Sigmoid colon (tissue), 7 donors: Measurements from ENCODE around the gene UBL7. TPM values are rescaled to one million over a fixed set of nuclear protein-coding genes. Genes with fewer than 3 reads are reported as not detected.

Experiments
- DNase-seq: peaks from one replicate; pipeline ENCODE4 v3.0.0-alpha.2; 2019
- H3K27ac ChIP-seq, 4 donors: fragments of 200-600 bp; sonication (generic); one replicate each; pipeline ENCODE4 v1.5.1; 2016 to 2019; ENCODE audit warnings: mild to moderate bottlenecking in 1 of 4
- H3K27me3 ChIP-seq, 3 donors: fragments of 200-600 bp; sonication (generic); one replicate each; pipeline ENCODE4 v1.5.1; 2019; ENCODE audit warnings: mild to moderate bottlenecking in 1 of 3
- H3K36me3 ChIP-seq, 4 donors: fragments of 200-600 bp; sonication (generic); one replicate each; pipeline ENCODE4 v1.5.1; 2016 to 2019
- H3K4me1 ChIP-seq, 4 donors: fragments of 200-600 bp; sonication (generic); one replicate each; pipeline ENCODE4 v1.5.1; 2017 to 2019
- H3K4me3 ChIP-seq, 4 donors: fragments of 200-600 bp; sonication (generic); one replicate each; pipeline ENCODE4 v1.5.1; 2017 to 2019; ENCODE audit warnings: mild to moderate bottlenecking in 2 of 4, moderate library complexity in 1 of 4
- H3K9me3 ChIP-seq, 4 donors: fragments of 200-600 bp in 3 of 4; sonication (generic) in 3 of 4; one replicate each; pipeline versions ENCODE4 v1.5.1 to v1.6.1; 2013 to 2019
- EP300 ChIP-seq, 4 donors: sonication (generic); formaldehyde crosslinking; IDR thresholded peaks; one replicate each; pipeline ENCODE4 v1.6.1; 2017; ENCODE audit warnings: antibody characterized with exemption in 4 of 4
- POLR2A ChIP-seq, 2 donors: fragments of 450-650 bp; IDR thresholded peaks; one replicate each; pipeline ENCODE4 v1.6.1; 2016; ENCODE audit warnings: antibody characterized with exemption in 2 of 2, mild to moderate bottlenecking in 2 of 2, moderate library complexity in 2 of 2
- POLR2AphosphoS5 ChIP-seq, 4 donors: sonication (generic); formaldehyde crosslinking; IDR thresholded peaks; one replicate each; pipeline ENCODE4 v1.6.1; 2017; ENCODE audit warnings: antibody characterized with exemption in 4 of 4
- WGBS, 2 donors: extraction: QIAGEN DNeasy Blood & Tissue Kit; methylation state at CpG; one replicate each; pipeline ENCODE4 v1.1.7; 2013; 5-methylcytosine and 5-hydroxymethylcytosine counted together
- intact Hi-C: fragments of 100-400 bp; cut with DNase I; formaldehyde crosslinking; loops from one replicate; pipeline ENCODE4 v1.15.1; 2023
- polyA plus RNA-seq, 3 donors: library from polyadenylated mRNA; stranded (reverse); fragments of 200-250 nt; gene quantifications; one replicate each; pipeline ENCODE4 v1.2.3, GENCODE V29; 2013
- total RNA-seq, 4 donors: library from RNA; depleted of rRNA; stranded (reverse); fragments of >200 nt; gene quantifications; one replicate each; pipeline ENCODE4 v1.1.0, GENCODE V29; 2016
- TF ChIP-seq, protein P1 (sequence below), 4 experiments: fragments of 450-650 bp in 3 of 4; fragments of 200-600 bp in 1 of 4; IDR thresholded peaks; one replicate each; pipeline ENCODE4 v1.5.1; 2016 to 2019; ENCODE audit warnings: antibody characterized with exemption in 4 of 4, mild to moderate bottlenecking in 3 of 4, moderate library complexity in 2 of 4
- donor health status: healthy with polysubstance abuse.
- donor health status: Bipolar disorder and iron deficiency.
- donor health status: healthy.

The UBL7 gene
- total and polyA plus RNA-seq, 7 donors = 32.4 to 85.5 (median 48.5) TPM

GRCh38 chr15:74400313-74400860 is 60.6 kb downstream of the UBL7 start:
- H3K9me3 ChIP-seq = no peaks in the 10 kb centered on the region
- H3K27ac ChIP-seq = no peak overlapping the region
- H3K4me1 ChIP-seq = no peaks in the 10 kb centered on the region
- intact Hi-C loops = no loop called here
- H3K4me3 ChIP-seq = no peak overlapping the region
- H3K36me3 ChIP-seq = no peaks in the 10 kb centered on the region
- no peak for DNase-seq
- H3K27me3 ChIP-seq = peaks cover 0 to 31% (median 0%) of the 10 kb centered on the region in 3 donors
- no peak for TF ChIP-seq POLR2AphosphoS5 (IDR thresholded peaks at IDR 0.05)
- TF ChIP-seq, protein P1, sequence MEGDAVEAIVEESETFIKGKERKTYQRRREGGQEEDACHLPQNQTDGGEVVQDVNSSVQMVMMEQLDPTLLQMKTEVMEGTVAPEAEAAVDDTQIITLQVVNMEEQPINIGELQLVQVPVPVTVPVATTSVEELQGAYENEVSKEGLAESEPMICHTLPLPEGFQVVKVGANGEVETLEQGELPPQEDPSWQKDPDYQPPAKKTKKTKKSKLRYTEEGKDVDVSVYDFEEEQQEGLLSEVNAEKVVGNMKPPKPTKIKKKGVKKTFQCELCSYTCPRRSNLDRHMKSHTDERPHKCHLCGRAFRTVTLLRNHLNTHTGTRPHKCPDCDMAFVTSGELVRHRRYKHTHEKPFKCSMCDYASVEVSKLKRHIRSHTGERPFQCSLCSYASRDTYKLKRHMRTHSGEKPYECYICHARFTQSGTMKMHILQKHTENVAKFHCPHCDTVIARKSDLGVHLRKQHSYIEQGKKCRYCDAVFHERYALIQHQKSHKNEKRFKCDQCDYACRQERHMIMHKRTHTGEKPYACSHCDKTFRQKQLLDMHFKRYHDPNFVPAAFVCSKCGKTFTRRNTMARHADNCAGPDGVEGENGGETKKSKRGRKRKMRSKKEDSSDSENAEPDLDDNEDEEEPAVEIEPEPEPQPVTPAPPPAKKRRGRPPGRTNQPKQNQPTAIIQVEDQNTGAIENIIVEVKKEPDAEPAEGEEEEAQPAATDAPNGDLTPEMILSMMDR (IDR thresholded peaks at IDR 0.05) = no peak
- TF ChIP-seq EP300 (IDR thresholded peaks at IDR 0.05) = no peak
- no peak for TF ChIP-seq POLR2A (IDR thresholded peaks at IDR 0.05)
- WGBS, 2 donors = 69 to 77% methylated on average over 10 of the region's 10 CpGs

DNA sequence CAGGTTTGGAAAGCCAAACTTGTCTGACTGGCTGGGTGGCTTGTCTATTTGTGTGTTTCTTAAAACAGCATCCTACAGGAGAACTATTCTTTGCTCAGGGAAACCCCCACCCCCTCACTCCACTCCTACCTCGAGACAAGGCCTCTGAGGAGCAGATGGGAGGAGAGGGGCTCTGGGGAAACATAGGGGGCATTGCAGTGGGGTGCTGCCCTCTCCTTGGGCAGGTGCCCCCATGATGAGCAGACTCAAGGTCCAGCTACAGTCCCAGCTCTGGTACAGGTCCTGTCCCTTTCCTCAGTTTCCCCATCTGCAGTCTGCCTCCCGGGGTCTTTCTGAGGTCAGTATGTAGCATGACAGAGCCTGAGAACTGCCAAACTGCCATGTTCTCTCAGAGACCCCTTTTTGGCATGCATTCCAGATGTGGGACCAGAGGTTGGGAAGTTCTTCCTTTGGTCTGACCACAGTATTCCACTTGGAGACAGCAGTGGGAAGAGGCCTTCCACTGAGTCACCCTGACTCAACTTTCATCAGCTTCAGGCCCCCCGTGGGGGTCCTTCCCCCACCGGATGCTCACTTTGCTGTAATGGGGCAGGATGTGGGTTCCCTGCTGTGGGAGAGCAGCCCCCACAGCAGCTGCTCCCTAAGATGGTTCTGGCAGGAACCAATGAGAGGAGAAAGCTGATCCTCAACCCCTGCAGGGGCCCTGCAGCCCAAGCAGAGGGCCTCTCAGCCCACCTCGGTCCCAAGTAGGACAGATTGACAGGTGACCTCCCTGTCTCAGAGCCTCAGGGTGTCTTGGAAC is 61.2 kb downstream of the UBL7 start:
- TF ChIP-seq, protein P1 (IDR thresholded peaks at IDR 0.05) = no peak
- TF ChIP-seq POLR2AphosphoS5 (IDR thresholded peaks at IDR 0.05) (no peak), EP300 (IDR thresholded peaks at IDR 0.05) (no peak), POLR2A (IDR thresholded peaks at IDR 0.05) (no peak)
- intact Hi-C loops = no loop called here
- no peak for DNase-seq
- 27 to 28% methylated on average over 5 of the region's 5 CpGs for WGBS, 2 donors
- Histone ChIP-seq H3K27ac (no peak overlapping the region), H3K4me1 (no peaks in the 10 kb centered on the region), H3K27me3 (peaks cover 0 to 31% (median 0%) of the 10 kb centered on the region in 3 donors), H3K36me3 (no peaks in the 10 kb centered on the region), H3K9me3 (no peaks in the 10 kb centered on the region), H3K4me3 (no peak overlapping the region)

DNA sequence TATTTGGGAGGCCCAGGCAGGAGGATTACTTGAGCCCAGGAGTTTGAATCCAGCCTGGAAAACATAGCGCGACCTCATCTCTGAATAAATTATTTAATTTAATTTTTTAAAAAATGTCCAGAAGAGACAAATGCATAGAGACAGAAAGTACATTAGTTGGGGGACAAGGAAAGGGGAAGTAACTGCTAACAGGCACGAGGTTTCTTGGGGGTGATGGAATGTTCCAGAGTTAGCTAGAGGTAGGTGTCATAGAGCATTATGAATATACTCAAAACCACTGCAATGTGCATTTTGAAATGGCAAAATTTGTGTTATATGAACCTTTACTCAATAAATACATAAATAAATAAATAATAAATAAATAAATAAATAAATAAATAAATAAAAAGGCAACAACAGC is 61.9 kb downstream of the UBL7 start:
- H3K36me3 ChIP-seq = no peaks in the 10 kb centered on the region
- no peak for DNase-seq
- no peaks in the 10 kb centered on the region for H3K4me1 ChIP-seq
- intact Hi-C loops = no loop called here
- WGBS, 2 donors = 81 to 82% methylated on average over 3 of the region's 3 CpGs
- no peak overlapping the region for H3K4me3 ChIP-seq
- peaks cover 0 to 31% (median 0%) of the 10 kb centered on the region in 3 donors for H3K27me3 ChIP-seq
- no peak overlapping the region for H3K27ac ChIP-seq
- TF ChIP-seq POLR2A (IDR thresholded peaks at IDR 0.05) (no peak), POLR2AphosphoS5 (IDR thresholded peaks at IDR 0.05) (no peak), EP300 (IDR thresholded peaks at IDR 0.05) (no peak)
- TF ChIP-seq, protein P1 (IDR thresholded peaks at IDR 0.05) = no peak
- H3K9me3 ChIP-seq = no peaks in the 10 kb centered on the region

DNA sequence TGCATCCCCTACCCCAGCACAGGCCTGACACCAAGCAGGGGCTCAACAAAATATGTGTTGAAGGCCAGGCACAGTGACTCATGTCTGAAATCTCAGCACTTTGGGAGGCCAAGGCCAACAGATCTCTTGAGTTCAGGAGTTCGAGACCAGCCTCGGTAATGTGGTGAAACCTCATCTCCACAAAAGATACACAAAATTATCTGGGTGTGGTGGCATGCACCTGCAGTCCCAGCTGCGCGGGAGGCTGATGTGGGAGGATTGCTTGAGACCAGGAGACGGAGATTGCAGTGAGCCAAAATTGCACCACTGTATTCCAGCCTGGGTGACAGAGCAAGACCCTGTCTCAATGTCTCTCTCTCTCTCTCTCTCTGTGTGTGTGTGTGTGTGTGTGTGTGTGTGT is 62.8 kb downstream of the UBL7 start:
- Histone ChIP-seq H3K4me3 (no peak overlapping the region), H3K27ac (no peak overlapping the region), H3K27me3 (peaks cover 0 to 27% (median 0%) of the 10 kb centered on the region in 3 donors), H3K9me3 (no peaks in the 10 kb centered on the region), H3K4me1 (no peaks in the 10 kb centered on the region), H3K36me3 (no peaks in the 10 kb centered on the region)
- intact Hi-C loops = no loop called here
- no peak for TF ChIP-seq POLR2AphosphoS5 (IDR thresholded peaks at IDR 0.05)
- no peak for TF ChIP-seq EP300 (IDR thresholded peaks at IDR 0.05)
- no peak for TF ChIP-seq POLR2A (IDR thresholded peaks at IDR 0.05)
- TF ChIP-seq, protein P1 (IDR thresholded peaks at IDR 0.05) = no peak
- WGBS, 2 donors = 84 to 87% methylated on average over 5 of the region's 5 CpGs
- no peak for DNase-seq
